HuH-7 (cell line): ENCODE data around the gene TRIM10.
A peak's percentile ranks its signal among the peaks of the same experiment; 100 is the strongest.

Source experiments
- DNase-seq: peaks from one replicate; pipeline ENCODE4 v3.0.0; 2011; ENCODE audit warnings: low spot score

The TRIM10 gene

GRCh38 chr6:30160785-30161531, at the start of gene TRIM10:
Gene TRIM10 (minus strand): TSS chr6:30161211. CDS start chr6:30160858, 353 bp downstream.
- no peak for DNase-seq

GRCh38 chr6:30207619-30208295, 46.7 kb upstream of the TRIM10 start:
- no peak for DNase-seq

- DNase-seq = peak; percentile 55
Observed at GRCh38 chr6:30206799-30207618, 46.0 kb upstream of the TRIM10 start.

- DNase-seq = no peak
Observed at GRCh38 chr6:30206152-30206551, 45.1 kb upstream of the TRIM10 start.

GRCh38 chr6:30204116-30204515, 43.1 kb upstream of the TRIM10 start:
- no peak for DNase-seq

GRCh38 chr6:30202366-30202765, 41.4 kb upstream of the TRIM10 start:
- DNase-seq = no peak

- peak; percentile 31 for DNase-seq
Observed at GRCh38 chr6:30200551-30201281, 39.7 kb upstream of the TRIM10 start.

- DNase-seq = no peak
Observed at GRCh38 chr6:30198166-30199084, 37.4 kb upstream of the TRIM10 start.

- no peak for DNase-seq
Observed at GRCh38 chr6:30196376-30196775, 35.4 kb upstream of the TRIM10 start.

GRCh38 chr6:30195951-30196350, 34.9 kb upstream of the TRIM10 start:
- no peak for DNase-seq

- no peak for DNase-seq
Observed at GRCh38 chr6:30194797-30195690, 34.0 kb upstream of the TRIM10 start.

- no peak for DNase-seq
Observed at GRCh38 chr6:30192076-30192475, 31.1 kb upstream of the TRIM10 start.

- DNase-seq = no peak
Observed at GRCh38 chr6:30188541-30188940, 27.5 kb upstream of the TRIM10 start.

GRCh38 chr6:30185846-30186484, 25.0 kb upstream of the TRIM10 start:
- DNase-seq = no peak

- DNase-seq = no peak
Observed at GRCh38 chr6:30184417-30185031, 23.5 kb upstream of the TRIM10 start.

GRCh38 chr6:30180145-30180544, 19.1 kb upstream of the TRIM10 start:
- no peak for DNase-seq

GRCh38 chr6:30178837-30179236, 17.8 kb upstream of the TRIM10 start:
- no peak for DNase-seq

- DNase-seq = no peak
Observed at GRCh38 chr6:30175765-30176164, 14.8 kb upstream of the TRIM10 start.

- no peak for DNase-seq
Observed at GRCh38 chr6:30172681-30173080, 11.7 kb upstream of the TRIM10 start.
